Hepatocyte (in vitro differentiated cells): Measurements from ENCODE around the gene PDLIM4. TPM values are rescaled to one million over a fixed set of nuclear protein-coding genes. Genes with fewer than 3 reads are reported as not detected.

Source experiments
- DNase-seq: peaks from one replicate; pipeline ENCODE4 v3.0.0-alpha.2; 2016; ENCODE audit warnings: low spot score
- H2AFZ ChIP-seq: fragments of 200-600 bp; sonication (generic); 2 replicates; pipeline ENCODE4 v1.6.0; 2016; ENCODE audit warnings: antibody characterized with exemption, mild to moderate bottlenecking
- H3K27ac ChIP-seq: fragments of 200-600 bp; sonication (generic); 2 replicates; pipeline ENCODE4 v1.5.1; 2016; ENCODE audit warnings: mild to moderate bottlenecking
- H3K27me3 ChIP-seq: fragments of 200-600 bp; sonication (generic); 2 replicates; pipeline ENCODE4 v1.6.1; 2016
- H3K36me3 ChIP-seq: fragments of 200-600 bp; sonication (generic); replicated peaks from 2 replicates; pipeline ENCODE4 v1.5.1; 2016; ENCODE audit warnings: low read depth; ENCODE audit not compliant: insufficient read depth
- H3K4me1 ChIP-seq: fragments of 200-600 bp; sonication (generic); 2 replicates; pipeline ENCODE4 v1.5.1; 2016; ENCODE audit warnings: mild to moderate bottlenecking, moderate library complexity; ENCODE audit not compliant: insufficient read depth
- H3K4me2 ChIP-seq: fragments of 200-600 bp; sonication (generic); 2 replicates; pipeline ENCODE4 v1.6.0; 2016
- H3K4me3 ChIP-seq: fragments of 200-600 bp; sonication (generic); 2 replicates; pipeline ENCODE4 v1.5.1; 2016; ENCODE audit warnings: mild to moderate bottlenecking
- H3K79me2 ChIP-seq: fragments of 200-600 bp; sonication (generic); 2 replicates; pipeline ENCODE4 v1.6.0; 2017; ENCODE audit warnings: mild to moderate bottlenecking
- H3K9me2 ChIP-seq: fragments of 200-600 bp; sonication (generic); replicated peaks from 2 replicates; pipeline ENCODE4 v1.6.0; 2017; ENCODE audit warnings: mild to moderate bottlenecking; ENCODE audit not compliant: insufficient read depth
- H3K9me3 ChIP-seq: fragments of 200-600 bp; sonication (generic); 2 replicates; pipeline ENCODE4 v1.5.1; 2016; ENCODE audit warnings: low read depth, mild to moderate bottlenecking
- H4K20me1 ChIP-seq: fragments of 200-600 bp; sonication (generic); 2 replicates; pipeline ENCODE4 v1.6.0; 2016; ENCODE audit warnings: mild to moderate bottlenecking; ENCODE audit not compliant: insufficient read depth, poor library complexity, severe bottlenecking
- EZH2 ChIP-seq: fragments of 200-600 bp; sonication (generic); IDR thresholded peaks from 2 replicates; pipeline ENCODE4 v1.6.1; 2016; ENCODE audit warnings: antibody characterized with exemption, mild to moderate bottlenecking, borderline replicate concordance
- EZH2phosphoT487 ChIP-seq: fragments of 200-600 bp; sonication (generic); IDR thresholded peaks from one replicate; pipeline ENCODE4 v1.6.1; 2018; ENCODE audit warnings: antibody characterized with exemption, mild to moderate bottlenecking, low read depth, moderate library complexity; ENCODE audit not compliant: unreplicated experiment, severe bottlenecking
- WGBS: methylation state at CpG from one replicate; pipeline ENCODE4 v1.1.6; 2016; ENCODE audit warnings: low lambda C conversion rate; ENCODE audit errors: missing lambda C conversion rate; 5-methylcytosine and 5-hydroxymethylcytosine counted together
- polyA plus RNA-seq: library from polyadenylated mRNA; unstranded; fragments of >200 nt; fragmentation: Nextera tagmentation; extraction: Ambion mirVana; gene quantifications from 2 replicates; pipeline ENCODE4 v1.2.1, GENCODE V29; 2016
- total RNA-seq: library from RNA; depleted of rRNA; stranded (reverse); fragments of >200 nt; gene quantifications from 2 replicates; pipeline ENCODE4 v1.2.3, GENCODE V29; 2014
- TF ChIP-seq, protein P1 (sequence below): fragments of 200-600 bp; sonication (generic); IDR thresholded peaks from 2 replicates; pipeline ENCODE4 v1.5.1; 2016; ENCODE audit warnings: antibody characterized with exemption, mild to moderate bottlenecking; ENCODE audit not compliant: poor library complexity

Gene PDLIM4
- total and polyA plus RNA-seq, 2 experiments from 2014 or later, result 16.4 to 102 TPM

DNA sequence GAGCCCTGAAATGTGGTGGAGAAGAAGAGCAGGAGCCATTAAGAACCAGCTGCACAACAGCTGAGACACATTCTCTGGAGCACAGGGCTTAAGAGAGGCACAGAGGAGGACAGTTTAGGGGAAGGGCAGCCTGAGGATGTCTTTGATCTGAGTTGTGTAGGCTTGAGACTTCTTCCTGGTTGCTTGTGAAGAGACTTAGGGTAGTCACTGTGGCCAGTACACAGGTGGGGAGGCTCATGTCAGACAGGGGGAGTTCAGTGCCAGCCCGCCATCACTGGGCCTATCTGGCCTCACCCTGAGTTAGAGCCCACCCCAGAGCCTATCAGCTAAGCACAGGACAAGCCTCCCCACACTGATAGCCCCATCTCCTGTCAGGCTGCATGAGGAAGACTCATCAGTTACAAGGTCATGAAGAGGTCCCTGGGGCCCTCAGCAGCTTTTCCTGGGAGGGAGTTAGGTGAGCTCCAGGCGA is 56.5 kb downstream of the PDLIM4 start:
- H3K4me3 ChIP-seq, result no peak overlapping the region
- H2AFZ ChIP-seq, result no peak overlapping the region
- DNase-seq, result no peak
- no peaks in the 10 kb centered on the region for H3K36me3 ChIP-seq
- TF ChIP-seq, protein P1, sequence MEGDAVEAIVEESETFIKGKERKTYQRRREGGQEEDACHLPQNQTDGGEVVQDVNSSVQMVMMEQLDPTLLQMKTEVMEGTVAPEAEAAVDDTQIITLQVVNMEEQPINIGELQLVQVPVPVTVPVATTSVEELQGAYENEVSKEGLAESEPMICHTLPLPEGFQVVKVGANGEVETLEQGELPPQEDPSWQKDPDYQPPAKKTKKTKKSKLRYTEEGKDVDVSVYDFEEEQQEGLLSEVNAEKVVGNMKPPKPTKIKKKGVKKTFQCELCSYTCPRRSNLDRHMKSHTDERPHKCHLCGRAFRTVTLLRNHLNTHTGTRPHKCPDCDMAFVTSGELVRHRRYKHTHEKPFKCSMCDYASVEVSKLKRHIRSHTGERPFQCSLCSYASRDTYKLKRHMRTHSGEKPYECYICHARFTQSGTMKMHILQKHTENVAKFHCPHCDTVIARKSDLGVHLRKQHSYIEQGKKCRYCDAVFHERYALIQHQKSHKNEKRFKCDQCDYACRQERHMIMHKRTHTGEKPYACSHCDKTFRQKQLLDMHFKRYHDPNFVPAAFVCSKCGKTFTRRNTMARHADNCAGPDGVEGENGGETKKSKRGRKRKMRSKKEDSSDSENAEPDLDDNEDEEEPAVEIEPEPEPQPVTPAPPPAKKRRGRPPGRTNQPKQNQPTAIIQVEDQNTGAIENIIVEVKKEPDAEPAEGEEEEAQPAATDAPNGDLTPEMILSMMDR, result no peak
- TF ChIP-seq EZH2 (no peak), EZH2phosphoT487 (no peak)
- WGBS, result 98% methylated on average over 2 of the region's 2 CpGs
- no peaks in the 10 kb centered on the region for H3K4me1 ChIP-seq
- no peaks in the 10 kb centered on the region for H3K9me2 ChIP-seq
- H3K79me2 ChIP-seq, result no peaks in the 10 kb centered on the region
- no peak overlapping the region for H3K4me2 ChIP-seq
- no peaks in the 10 kb centered on the region for H3K27me3 ChIP-seq
- no peak overlapping the region for H3K27ac ChIP-seq
- no peaks in the 10 kb centered on the region for H3K9me3 ChIP-seq
- H4K20me1 ChIP-seq, result no peaks in the 10 kb centered on the region

DNA sequence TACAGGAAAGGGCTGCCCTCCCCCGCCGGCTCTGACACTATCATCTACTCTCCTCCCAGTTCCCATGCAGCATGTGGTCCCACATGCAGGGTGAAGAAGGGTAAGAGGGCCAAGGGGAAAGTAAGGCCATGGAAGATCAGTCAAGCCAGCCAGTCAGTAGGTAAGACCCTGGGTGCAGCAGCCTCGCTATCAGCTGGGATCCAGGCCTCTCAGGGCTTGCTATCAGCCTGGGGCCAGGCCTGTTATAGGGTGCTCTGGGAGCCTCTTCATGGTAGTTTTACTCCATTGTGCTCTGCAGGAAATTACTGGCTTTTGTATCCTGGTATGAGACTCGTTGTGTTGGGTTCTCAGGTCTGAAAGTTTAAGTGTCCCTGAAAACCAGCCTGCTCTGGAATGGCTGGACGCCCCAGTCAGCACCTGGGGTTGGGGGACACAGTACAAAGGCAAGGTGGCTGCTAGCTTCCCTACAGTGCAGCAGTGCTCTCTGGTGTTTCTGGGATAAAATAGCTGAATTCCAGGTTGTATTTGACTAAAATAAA is 58.1 kb downstream of the PDLIM4 start:
- no peak for DNase-seq
- H3K4me2 ChIP-seq, result no peak overlapping the region
- no peaks in the 10 kb centered on the region for H3K36me3 ChIP-seq
- H3K79me2 ChIP-seq, result no peaks in the 10 kb centered on the region
- no peak overlapping the region for H3K27ac ChIP-seq
- TF ChIP-seq, protein P1, result no peak
- TF ChIP-seq EZH2 (no peak), EZH2phosphoT487 (no peak)
- no peaks in the 10 kb centered on the region for H3K4me1 ChIP-seq
- H3K9me3 ChIP-seq, result no peaks in the 10 kb centered on the region
- H2AFZ ChIP-seq, result no peak overlapping the region
- no peak overlapping the region for H3K4me3 ChIP-seq
- no peaks in the 10 kb centered on the region for H3K27me3 ChIP-seq
- no peaks in the 10 kb centered on the region for H3K9me2 ChIP-seq
- H4K20me1 ChIP-seq, result no peaks in the 10 kb centered on the region
- WGBS, result 87% methylated on average over 5 of the region's 5 CpGs

DNA sequence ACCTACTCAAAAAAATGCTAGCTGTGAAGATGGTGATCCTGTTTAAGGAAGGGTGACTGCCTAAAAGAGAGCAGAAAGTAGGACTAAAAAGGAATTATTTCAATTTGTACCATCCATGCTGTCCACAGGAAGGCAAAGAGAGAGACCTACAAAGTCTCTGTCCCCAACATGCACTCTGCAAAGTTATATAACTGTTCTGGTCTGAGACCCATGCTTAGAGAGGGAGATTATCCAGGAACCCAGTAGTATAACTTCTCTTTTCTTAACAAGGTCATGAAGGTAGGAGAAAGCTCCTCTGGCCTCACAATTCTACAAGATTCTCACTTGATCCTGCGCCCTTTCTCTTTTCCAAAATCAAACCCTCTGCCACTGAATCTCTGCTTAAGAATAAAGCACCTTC is 62.5 kb downstream of the PDLIM4 start:
- DNase-seq, result no peak
- Histone ChIP-seq H3K27ac (no peak overlapping the region), H3K9me2 (no peaks in the 10 kb centered on the region), H3K9me3 (no peaks in the 10 kb centered on the region), H2AFZ (no peak overlapping the region), H3K36me3 (no peaks in the 10 kb centered on the region), H3K4me1 (no peaks in the 10 kb centered on the region), H3K4me3 (no peak overlapping the region), H3K4me2 (no peak overlapping the region), H3K27me3 (no peaks in the 10 kb centered on the region), H3K79me2 (no peaks in the 10 kb centered on the region), H4K20me1 (no peaks in the 10 kb centered on the region)
- 100% methylated on average over 1 of the region's 1 CpG for WGBS
- TF ChIP-seq EZH2 (no peak), EZH2phosphoT487 (no peak)
- TF ChIP-seq, protein P1, result no peak
